Effector memory CD4-positive, alpha-beta T cell (primary cell): Measurements from ENCODE around the gene PREPL.

ENCODE experiments used
- DNase-seq, 3 donors: peaks; one replicate each; pipeline ENCODE4 v3.0.0-alpha.2; 2020
- H3K27ac ChIP-seq: 2 replicates; pipeline ENCODE4 v1.7.0; 2013; ENCODE audit warnings: mild to moderate bottlenecking, low read length, moderate library complexity; ENCODE audit not compliant: insufficient read depth, poor library complexity, severe bottlenecking
- H3K27me3 ChIP-seq: replicated peaks from 2 replicates; pipeline ENCODE4 v1.7.0; 2013; ENCODE audit warnings: mild to moderate bottlenecking, low read length; ENCODE audit not compliant: insufficient read depth, control insufficient read depth, poor library complexity, severe bottlenecking
- H3K36me3 ChIP-seq: 2 replicates; pipeline ENCODE4 v1.7.0; 2013; ENCODE audit warnings: mild to moderate bottlenecking, low read length, moderate library complexity; ENCODE audit not compliant: control insufficient read depth, insufficient read depth
- H3K4me1 ChIP-seq: 2 replicates; pipeline ENCODE4 v1.7.0; 2013; ENCODE audit warnings: low read length, mild to moderate bottlenecking; ENCODE audit not compliant: control insufficient read depth, insufficient read depth, poor library complexity, severe bottlenecking
- H3K4me3 ChIP-seq: 2 replicates; pipeline ENCODE4 v1.7.0; 2013; ENCODE audit warnings: low read length, low read depth, mild to moderate bottlenecking; ENCODE audit not compliant: insufficient read depth, poor library complexity, severe bottlenecking
- H3K9me3 ChIP-seq: 2 replicates; pipeline ENCODE4 v1.7.0; 2013; ENCODE audit warnings: mild to moderate bottlenecking, low read length, moderate library complexity; ENCODE audit not compliant: control insufficient read depth

PREPL gene

GRCh38 chr2:44351088-44351487, 10.2 kb downstream of the PREPL start:
- Histone ChIP-seq H3K4me1 (no peaks in the 10 kb centered on the region), H3K9me3 (no peaks in the 10 kb centered on the region), H3K27ac (no peak overlapping the region), H3K4me3 (no peak overlapping the region), H3K27me3 (no peaks in the 10 kb centered on the region), H3K36me3 (no peaks in the 10 kb centered on the region)
- no peak for DNase-seq

GRCh38 chr2:44349506-44349905, 11.8 kb downstream of the PREPL start:
- Histone ChIP-seq H3K4me1 (no peaks in the 10 kb centered on the region), H3K27me3 (no peaks in the 10 kb centered on the region), H3K4me3 (no peak overlapping the region), H3K27ac (no peak overlapping the region), H3K36me3 (no peaks in the 10 kb centered on the region), H3K9me3 (no peaks in the 10 kb centered on the region)
- no peak for DNase-seq

- H3K36me3 ChIP-seq = peaks cover 3% of the 10 kb centered on the region
- H3K4me3 ChIP-seq = no peak overlapping the region
- H3K27me3 ChIP-seq = no peaks in the 10 kb centered on the region
- no peak for DNase-seq
- H3K4me1 ChIP-seq = no peaks in the 10 kb centered on the region
- no peaks in the 10 kb centered on the region for H3K9me3 ChIP-seq
- no peak overlapping the region for H3K27ac ChIP-seq
Measured at GRCh38 chr2:44348400-44348799, 12.9 kb downstream of the PREPL start.

- H3K4me3 ChIP-seq = no peak overlapping the region
- no peaks in the 10 kb centered on the region for H3K27me3 ChIP-seq
- no peaks in the 10 kb centered on the region for H3K9me3 ChIP-seq
- no peaks in the 10 kb centered on the region for H3K4me1 ChIP-seq
- peaks cover 6% of the 10 kb centered on the region for H3K36me3 ChIP-seq
- H3K27ac ChIP-seq = no peak overlapping the region
- no peak for DNase-seq
Measured at GRCh38 chr2:44347526-44347925, 13.8 kb downstream of the PREPL start.

GRCh38 chr2:44342854-44343253, 18.4 kb downstream of the PREPL start:
- Histone ChIP-seq H3K36me3 (peaks cover 21% of the 10 kb centered on the region), H3K4me3 (no peak overlapping the region), H3K27me3 (no peaks in the 10 kb centered on the region), H3K4me1 (no peaks in the 10 kb centered on the region), H3K27ac (no peak overlapping the region), H3K9me3 (no peaks in the 10 kb centered on the region)
- no peak for DNase-seq

- Histone ChIP-seq H3K4me3 (no peak overlapping the region), H3K36me3 (peaks cover 27% of the 10 kb centered on the region)
- DNase-seq = no peak
Measured at GRCh38 chr2:44335806-44336538, 25.3 kb downstream of the PREPL start.

GRCh38 chr2:44333994-44334393, 27.3 kb downstream of the PREPL start:
- no peaks in the 10 kb centered on the region for H3K9me3 ChIP-seq
- H3K4me1 ChIP-seq = no peaks in the 10 kb centered on the region
- H3K4me3 ChIP-seq = no peak overlapping the region
- H3K27ac ChIP-seq = no peak overlapping the region
- H3K36me3 ChIP-seq = peaks cover 25% of the 10 kb centered on the region
- DNase-seq = no peak
- no peaks in the 10 kb centered on the region for H3K27me3 ChIP-seq

More at GRCh38 chr2:44335806-44336538, 25.3 kb downstream of the PREPL start:
- no peaks in the 10 kb centered on the region for H3K9me3 ChIP-seq
- no peaks in the 10 kb centered on the region for H3K27me3 ChIP-seq
- no peaks in the 10 kb centered on the region for H3K4me1 ChIP-seq
- no peak overlapping the region for H3K27ac ChIP-seq

- Histone ChIP-seq H3K4me3 (no peak overlapping the region), H3K36me3 (peaks cover 30% of the 10 kb centered on the region), H3K9me3 (no peaks in the 10 kb centered on the region), H3K4me1 (no peaks in the 10 kb centered on the region), H3K27me3 (no peaks in the 10 kb centered on the region), H3K27ac (no peak overlapping the region)
- no peak for DNase-seq
Measured at GRCh38 chr2:44330801-44331200, 30.5 kb downstream of the PREPL start.

- Histone ChIP-seq H3K36me3 (peaks cover 37% of the 10 kb centered on the region), H3K4me3 (no peak overlapping the region)
- DNase-seq = no peak
Measured at GRCh38 chr2:44329343-44329742, 32.0 kb downstream of the PREPL start.

GRCh38 chr2:44328750-44329149, 32.5 kb downstream of the PREPL start:
- Histone ChIP-seq H3K27me3 (no peaks in the 10 kb centered on the region), H3K9me3 (no peaks in the 10 kb centered on the region), H3K4me1 (no peaks in the 10 kb centered on the region), H3K4me3 (no peak overlapping the region), H3K27ac (no peak overlapping the region), H3K36me3 (peaks cover 42% of the 10 kb centered on the region)
- DNase-seq = no peak

More at GRCh38 chr2:44329343-44329742, 32.0 kb downstream of the PREPL start:
- Histone ChIP-seq H3K27me3 (no peaks in the 10 kb centered on the region), H3K9me3 (no peaks in the 10 kb centered on the region), H3K27ac (no peak overlapping the region), H3K4me1 (no peaks in the 10 kb centered on the region)
